Central memory CD4-positive, alpha-beta T cell (primary cell): ENCODE results near the gene CYP46A1.

ENCODE experiments used
- DNase-seq: peaks from one replicate; pipeline ENCODE4 v3.0.0; 2022

The CYP46A1 gene

DNA sequence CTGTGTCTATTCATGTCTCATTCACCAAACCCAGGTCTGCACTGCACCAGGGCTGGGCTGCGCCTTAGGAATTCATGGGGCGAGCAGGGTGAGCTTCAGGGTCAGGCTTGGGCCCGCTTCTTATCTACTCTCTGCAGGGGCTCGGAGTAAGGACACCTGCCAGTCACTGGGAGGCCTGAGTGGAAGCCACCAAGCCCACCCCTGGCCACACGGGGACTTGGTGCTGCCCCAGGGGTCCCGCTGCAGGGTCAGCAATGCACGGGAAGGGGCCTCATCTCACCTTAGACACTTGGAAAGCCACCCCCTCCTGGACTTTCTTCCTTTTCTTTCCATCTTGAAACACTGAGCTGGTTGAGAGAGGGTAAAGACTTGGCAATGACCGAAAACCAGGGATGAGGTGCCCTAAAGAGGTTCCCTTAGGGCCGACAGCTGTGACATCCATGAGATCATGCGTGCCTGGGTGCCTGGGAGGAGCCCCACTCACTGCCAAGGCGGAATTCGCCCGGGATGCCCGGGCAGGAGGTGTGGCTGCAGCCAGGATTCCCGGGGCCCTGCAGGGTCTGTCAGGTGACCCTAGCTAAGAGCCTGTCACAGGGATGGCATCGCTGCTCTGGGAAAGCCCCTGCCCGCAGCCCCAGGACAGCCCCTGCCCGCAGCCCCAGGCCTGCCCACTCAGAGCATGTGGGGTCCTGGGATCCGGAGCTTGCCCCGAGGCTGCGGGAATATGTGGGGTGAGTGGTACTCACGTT lies 63.7 kb downstream of the CYP46A1 start:
- no peak for DNase-seq

DNA sequence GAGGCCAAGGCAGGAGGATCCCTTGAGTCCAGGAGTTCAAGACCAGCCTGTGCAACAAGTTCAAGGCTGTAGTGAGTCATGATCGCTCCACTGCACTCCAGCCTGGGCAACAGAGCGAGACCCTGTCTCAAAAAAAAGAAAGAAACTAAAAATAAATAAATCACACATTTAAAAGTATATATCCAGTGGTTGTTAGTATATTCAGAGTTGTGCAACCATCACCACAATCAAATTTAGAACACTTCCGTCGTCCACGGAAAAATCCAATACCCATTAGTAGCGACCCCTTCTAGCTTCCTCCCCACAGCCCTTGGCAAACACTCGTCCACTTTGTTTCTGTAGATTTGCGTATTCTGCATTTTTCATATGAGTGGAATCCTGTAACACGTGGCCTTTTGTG lies 64.4 kb downstream of the CYP46A1 start:
- no peak for DNase-seq

DNA sequence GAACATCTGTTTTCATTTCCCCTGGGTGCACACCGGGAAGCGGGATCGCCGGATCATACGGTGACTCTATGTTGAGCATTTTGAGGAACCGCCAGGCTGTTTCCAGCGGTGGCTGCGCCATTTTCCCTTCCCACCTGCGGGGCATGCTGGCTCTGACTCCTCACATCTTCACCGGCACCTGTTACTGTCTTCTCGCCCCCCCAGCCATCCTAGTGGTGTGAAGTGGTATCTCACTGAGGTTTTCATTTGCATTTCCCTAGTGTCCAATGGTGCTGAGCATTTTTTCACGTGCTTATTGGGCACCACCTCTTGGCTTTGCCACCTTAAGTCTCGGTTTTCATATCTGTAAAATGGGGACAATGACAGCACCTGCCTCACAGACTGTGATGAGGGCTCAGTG lies 65.0 kb downstream of the CYP46A1 start:
- no peak for DNase-seq

DNA sequence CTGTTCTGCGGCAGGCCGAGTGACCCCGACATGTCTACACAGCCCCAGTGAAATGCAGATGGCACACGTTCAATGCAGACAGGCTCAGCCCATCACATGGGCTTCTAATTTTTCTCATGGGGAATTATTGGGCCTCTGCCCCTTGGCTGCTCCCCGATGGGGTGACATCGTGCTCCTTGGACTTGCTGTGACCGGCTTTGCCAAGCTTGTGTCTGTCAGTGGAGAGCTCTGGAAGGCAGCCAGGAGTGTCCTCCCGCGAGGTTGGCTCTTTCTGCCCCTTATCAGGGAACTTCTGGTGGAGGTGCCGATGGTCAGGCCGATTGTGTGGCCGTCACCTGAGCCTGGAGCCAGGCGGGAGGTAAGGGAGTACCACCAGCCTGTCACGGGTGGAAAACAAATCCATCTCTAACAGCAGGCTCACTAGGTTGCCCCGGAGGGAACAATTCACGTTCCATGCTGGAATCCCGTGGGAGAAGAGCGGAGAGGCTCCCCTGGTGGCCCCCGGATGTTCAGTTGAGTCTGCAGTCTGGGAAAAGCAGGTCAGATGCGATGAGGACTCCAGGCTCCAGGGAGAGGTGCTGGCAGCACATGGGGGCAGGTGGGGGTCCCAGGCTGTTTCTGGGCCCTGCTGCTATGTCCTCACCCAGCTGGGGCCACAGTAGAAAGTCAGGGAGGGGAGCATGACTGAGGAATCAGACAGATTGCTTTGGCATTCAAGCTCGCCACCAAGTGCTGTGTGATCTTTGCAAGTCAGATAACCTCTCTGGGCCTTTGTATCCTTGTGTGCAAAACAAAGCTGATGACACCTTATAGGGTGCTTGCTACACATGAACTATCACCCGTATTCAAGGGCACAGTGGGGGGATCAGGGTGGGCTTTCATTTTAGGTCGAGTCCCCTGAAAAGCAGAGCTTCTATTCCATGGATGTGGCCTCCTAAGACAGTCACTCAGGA lies 65.9 kb downstream of the CYP46A1 start:
- DNase-seq, result no peak

DNA sequence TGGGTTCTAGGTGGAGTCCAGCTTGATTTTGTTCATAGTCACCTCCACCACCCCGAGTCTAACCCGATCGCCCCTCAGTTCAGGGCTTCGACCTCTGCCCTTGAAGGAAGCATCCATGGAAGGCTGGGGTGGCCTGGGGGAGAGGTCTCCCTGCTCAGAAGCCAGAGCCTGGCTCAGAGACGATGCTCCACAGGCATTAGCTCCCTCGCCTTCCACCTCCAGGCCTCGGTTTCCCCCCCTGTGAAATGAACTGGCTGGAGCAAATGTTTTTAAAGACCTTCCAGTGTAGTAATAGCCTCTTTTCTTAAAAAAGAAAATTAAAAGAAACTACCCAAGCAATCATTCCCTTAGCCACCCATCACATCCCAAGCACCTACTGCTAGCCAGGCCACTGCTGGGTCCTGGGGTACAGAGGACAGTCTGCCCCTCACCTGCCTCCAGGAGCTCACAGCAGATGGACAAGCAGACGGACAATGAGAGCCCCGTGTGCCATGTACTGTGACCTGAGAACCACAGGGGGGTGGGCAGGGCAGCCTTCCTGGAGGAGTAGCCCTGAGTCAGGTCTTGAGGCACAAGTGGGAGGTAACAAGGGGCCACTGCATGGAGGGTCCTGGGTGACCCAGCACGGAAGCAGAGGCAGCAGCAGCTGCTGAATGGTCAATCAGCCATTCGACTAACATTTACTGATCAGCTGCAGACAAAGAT lies 66.8 kb downstream of the CYP46A1 start:
- DNase-seq, result no peak

DNA sequence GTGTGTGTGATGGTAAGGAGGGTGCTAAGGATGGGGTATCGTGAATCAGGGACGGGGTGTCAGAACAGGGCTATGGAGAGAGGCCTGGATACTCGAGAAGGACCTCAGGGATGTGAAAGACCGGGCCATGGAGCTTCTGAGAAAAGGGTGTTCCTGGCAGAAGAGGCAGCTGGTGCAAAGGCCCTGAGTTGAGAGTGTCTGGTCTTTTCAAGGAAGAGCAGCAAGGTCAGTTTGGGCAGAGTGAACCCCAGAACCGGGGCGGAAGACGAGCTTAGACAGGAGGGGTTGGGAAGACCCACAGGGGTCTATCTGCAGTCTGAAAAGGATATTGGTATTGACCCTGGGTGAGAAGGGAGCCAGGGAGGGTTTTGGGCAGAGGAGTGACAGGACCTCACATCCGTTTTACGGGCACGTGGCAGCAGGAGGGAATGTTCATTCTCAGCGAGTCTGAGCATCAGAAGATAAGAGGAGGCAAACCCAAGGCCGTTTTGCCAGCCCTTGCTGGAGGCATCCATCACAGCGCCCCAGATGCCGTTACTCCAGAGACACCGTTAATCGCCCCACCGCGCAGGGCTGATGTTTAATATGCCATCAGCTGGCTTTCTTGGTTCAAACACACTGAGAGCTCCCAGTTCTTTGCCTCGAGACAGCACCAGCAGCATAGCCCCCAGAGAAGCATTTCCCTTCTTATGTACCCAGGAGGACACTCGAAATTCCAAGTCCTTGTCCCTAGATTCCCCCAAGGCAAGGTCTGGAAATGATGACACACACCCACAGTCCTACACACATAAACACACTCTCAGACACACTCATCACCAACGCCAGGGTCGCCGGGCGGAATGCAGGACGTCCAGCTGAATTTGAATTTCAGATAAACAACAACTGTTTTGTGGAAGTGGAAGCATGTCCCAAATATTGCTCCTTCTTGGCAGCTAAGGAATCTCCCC lies 67.7 kb downstream of the CYP46A1 start:
- DNase-seq, result no peak

DNA sequence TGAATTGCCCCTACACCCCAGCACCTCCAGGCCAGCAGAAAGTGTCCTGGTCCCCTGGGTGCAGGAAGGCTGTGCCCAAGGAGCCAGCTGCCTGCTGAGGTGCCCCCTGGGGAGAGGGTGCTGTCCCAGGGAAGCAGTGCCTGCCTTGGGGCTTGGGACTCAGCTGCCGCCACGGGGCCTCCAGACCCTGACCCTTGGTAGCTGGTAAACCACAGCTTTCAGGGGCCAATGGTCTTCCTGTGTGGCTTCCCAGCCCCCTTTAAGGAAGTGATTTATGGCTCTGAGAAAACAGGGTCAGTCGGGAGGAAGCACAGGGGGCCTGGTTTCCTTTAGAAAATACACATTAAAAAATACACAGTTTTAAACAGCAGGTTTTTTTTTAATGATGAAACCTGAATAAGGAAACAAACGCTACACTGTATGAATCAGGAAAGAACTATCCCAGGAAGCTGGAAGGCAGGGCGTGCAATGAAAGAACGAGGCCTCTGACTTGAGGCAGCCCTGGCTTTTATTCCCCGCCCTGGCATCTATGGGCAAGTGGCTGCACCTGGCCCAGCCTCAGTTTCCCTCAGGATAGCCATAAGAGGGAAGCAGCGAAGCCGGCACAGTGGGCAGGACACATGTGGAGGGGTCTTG lies 68.5 kb downstream of the CYP46A1 start:
- DNase-seq, result no peak

DNA sequence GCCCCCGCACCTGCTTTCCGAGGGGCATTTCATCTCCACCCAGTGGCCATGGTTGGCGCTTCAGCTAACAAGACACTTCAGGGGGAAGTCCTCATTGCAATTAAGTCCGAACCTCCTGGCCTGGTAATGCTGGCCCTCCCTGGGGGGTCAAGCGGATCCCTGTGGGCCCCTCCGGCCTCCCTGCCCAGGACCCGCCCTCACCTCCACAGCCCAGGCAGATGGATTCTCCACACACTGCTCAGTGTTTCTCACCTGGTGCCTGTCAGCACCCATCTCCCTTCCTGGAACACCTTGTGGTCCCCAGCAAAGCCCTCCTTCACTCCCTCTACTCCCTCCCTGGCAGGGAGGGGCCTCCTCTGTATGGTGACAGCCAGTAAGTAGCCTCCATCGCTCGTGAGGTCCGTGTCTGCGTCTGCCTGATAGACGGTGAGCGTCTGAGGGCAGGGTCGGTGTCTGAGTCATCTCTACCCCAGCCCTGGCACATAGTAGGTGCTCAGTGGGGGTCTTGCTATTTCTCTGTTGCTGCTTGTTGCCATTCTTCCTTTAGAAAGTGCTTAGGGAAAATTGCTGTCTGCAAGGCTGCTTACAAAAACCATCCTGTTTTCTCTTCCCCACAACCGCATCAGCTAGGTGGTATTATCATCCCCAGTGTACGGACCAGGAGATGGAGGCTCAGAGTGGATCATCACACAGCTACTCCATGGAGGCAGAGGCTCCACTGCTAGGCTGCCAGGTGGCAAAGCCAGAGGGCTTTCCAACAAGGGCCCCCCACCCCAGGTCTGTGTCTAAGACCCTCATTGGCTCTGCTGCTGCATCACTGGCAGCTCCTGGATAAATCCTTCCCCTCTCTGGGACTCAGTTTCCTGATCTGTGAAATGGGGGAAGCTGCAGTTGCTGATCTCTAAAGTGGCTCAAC lies 69.4 kb downstream of the CYP46A1 start:
- DNase-seq, result no peak

DNA sequence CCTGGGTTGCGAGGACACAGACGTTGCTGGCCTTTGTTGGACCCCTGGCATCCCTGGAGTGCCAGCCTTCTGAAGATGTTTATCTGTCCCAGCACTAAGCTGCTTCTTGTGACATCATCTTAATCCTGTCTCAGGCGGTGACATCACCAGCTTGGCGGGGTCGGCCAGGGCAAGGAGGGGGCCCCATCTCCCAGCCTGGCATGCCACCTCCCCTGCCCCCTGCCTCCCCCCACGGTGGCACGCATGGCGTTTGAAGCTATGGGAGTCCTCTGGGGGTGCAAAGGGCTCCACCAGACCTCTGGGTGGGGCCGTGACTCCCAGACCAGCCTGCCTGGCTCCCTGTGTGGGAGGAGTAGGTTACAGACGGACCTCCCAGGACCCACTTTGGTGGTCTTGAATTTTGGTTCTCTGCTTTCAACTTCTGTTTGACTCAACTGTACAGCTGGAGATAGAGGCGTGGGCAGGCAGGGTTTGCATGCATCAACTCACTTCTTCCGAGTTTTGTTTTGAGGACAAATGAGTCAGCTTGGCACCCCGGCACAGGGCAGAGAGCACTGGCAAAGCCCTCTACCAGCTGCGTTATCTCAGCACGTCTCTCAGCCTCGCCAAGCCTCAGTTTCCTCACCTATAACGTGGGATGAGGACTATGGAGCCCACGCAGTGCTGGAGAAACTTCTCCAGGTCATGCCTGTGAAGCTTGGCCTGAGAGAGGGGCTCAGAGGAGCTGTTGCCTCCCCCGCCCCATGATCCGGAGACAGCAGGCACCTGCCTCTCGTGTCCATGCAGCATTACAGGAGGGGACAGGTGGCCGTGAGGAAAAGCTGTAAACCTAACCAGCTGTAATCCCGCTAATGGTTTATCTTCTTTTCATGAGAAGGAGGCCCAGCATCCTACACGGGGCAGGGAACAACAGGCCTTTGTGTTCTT lies 70.3 kb downstream of the CYP46A1 start:
- DNase-seq, result no peak

DNA sequence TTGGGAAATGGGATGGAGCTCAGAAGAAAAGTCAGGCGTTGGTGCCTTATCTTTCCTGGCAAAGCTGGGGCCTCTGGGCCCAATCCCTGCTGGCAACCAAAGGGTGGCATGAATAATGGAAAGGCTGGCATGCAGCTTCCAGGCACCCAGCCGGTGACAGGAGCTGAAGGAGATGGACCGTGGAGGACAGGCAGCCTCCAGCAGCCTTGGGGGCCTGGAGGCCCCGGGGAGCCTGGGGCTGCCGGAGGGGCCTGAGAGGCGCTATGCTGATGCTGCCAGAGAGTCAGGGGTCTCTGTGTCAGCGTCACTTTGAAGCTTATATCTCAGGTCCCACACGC lies 70.9 kb downstream of the CYP46A1 start:
- DNase-seq, result no peak

DNA sequence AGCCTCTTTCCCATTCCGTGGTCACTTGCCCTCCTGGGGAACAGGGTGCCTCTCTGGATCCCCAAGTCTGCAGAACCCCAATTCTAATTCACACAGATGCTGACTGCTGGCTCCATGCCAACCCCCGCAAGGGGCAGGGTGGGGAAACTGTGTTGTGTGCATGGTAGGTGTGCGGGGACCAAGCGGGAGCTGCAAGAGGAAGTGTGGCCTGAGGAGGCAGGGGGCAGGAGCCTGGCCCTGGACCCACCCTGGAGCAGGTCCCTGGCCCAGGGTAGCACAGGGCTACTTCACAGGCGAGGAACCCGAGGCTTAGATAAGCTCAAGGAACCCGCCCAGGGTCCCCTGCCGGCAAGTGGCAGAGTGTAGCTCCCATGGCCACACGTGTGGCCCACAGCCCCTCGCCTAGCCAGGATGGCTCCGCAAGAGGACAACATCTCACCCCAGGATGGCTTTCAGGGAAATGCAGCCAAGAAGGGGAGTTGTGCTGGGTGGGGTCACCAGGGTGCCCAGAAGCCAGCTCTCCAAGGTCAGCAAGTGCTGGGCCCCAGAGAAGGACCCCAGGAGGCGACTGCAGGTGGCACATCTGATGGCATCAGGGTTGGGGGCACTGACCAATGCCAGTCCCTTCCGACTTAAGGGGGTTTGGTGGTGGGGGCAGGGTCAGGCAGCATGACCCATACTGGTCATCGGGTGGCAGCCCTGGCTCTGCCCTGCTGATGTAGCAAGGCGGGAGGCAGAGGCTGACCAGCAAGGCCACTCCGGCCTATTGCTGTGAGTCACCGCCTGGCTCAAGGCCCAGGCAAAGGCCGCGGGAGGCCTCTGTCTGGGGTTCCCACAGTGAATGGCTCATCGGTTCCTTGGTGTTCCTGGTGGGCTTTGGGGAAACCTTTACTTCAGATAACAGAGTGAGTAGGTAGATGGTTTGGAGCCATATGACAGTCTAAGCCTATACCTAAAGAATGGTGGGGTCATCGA lies 71.8 kb downstream of the CYP46A1 start:
- DNase-seq, result no peak

DNA sequence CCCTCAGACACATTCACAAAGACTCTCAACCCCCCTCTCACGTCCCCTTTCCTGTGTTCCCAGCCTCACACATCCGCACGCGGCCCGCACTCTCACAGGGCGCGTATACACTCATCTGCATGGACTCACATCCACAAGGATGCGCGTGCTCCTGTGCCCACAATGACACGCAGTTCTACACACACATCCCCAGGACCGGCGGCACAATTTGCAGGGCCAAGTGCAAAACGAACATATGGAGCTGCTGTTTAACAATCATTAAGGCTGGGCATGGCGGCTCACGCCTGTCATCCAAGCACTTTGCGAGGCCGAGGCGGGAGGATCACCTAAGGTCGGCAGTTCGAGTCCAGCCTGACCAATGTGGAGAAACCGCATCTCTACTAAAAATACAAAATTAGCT lies 72.7 kb downstream of the CYP46A1 start:
- DNase-seq, result no peak

DNA sequence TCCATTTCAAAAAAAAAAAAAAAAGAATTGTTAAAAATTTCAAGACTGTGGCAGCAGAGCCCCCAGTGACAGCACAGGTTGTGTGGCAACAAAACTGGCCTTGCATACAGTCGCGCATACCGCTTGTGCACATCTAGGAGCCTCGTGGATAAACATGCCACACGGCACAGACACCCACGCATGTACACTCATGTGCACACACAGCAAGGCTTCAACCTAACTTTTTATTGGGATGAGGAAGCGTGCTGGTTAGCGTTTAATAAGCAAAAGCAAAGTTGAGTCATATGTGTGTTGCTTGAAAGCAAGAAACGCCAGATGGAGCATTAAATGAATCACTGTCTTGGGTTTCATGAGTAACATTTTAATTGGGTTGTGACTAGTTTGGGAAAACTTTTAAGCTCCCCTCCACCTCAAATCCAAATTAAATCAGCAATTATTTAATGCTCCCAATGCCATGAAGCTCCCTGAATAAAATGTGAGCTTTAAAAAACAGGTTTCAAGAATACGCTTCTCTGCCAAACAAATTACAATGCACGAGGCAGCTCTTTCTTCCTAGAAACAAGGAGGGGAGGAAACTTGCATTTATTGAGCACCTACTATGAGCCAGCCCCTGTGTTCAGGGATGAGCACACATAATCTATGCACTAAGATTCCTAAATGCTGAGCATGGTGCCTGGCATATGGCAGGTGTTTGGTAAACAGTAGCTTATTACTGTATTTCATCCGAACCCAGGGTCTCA lies 73.4 kb downstream of the CYP46A1 start:
- DNase-seq, result no peak

DNA sequence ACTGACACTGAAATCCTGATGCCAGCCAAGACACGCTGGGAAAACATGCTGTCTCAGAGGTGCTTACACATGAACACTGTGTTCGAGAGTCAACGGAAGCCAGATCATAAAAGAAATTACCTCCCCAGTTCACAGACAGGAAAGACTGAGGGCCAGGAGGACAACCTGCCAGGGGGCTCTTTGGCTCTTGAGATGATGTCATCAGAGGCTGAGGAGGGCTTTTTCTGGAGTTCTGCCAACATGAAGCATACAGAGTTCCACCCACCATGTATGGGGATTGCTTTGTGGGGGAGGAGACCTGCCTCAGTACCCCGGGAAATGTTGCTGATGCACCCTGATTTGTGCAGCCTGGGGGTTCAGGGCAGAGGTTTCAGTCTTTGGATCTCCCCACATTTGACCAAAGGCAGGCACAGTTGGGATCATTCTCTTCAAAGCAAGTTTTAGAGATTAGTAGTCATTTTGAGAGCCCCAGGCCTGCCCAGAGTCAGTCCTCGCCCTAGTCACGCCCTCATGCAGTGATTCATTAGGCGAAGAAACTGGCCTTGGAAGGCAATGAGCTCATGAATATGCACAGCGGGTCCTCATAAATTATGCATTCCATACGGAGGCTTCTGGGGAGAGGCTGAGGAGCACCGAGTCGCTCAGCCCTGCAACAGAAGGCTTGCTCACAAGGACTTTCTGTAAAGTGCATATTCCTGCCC lies 74.2 kb downstream of the CYP46A1 start:
- DNase-seq, result no peak

DNA sequence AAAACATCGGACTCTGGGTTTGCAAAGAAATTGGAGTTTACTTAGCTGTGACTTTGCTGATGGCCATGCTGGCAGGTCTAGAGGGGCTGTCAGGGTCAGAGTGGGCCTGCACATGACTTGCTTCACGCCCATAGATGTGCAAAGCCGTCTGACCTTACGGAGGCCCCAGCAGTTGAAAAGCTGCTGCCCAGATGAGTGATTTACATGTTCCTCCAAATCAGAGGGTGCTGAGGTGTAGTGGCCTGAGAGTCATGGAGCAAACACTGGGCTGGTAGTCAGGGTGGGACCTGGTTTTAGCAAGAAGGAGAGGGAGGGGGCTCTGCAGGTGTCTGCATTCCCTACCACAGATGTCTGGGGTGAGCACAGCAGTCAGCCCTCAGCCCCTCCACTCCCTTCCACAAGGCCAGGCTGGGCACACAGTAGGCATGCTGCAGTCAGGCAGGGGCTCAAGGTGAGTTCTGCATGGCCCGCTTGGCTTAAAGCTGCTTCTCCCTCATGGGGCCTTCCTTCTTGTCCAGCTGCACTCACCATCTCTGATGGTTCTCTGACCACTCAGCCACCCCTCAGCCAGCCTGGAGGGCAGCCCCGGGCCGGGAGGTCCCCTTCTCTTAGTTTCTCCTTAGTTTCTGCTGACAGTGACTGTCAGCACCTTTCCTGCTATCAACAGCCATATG lies 74.9 kb downstream of the CYP46A1 start:
- no peak for DNase-seq

DNA sequence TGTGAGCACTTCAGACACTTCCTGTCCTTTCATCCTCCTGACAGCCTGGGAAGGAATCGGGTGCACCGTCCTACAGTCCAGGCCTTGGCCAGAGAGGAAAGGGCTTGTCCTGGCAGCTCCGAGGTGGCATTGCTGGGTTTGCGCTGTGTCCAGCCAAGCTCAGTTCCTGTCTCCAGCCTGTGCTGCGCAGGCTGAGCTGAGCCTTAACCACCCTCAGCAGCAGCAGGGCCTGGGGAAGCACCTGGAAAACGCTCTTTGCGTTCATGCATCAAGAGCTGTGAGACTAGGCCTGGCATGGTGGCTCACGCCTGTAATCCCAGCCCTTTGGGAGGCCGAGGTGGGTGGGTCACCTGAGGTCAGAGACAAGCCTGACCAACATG lies 75.4 kb downstream of the CYP46A1 start:
- DNase-seq, result no peak
